GM12864 (cell line): ENCODE results near the gene PEX11G.

Experiments
- DNase-seq: peaks from one replicate; pipeline ENCODE4 v3.0.0-alpha.2; 2011; ENCODE audit warnings: low read depth
- H3K4me3 ChIP-seq: 2 replicates; pipeline ENCODE4 v1.5.1; 2011; ENCODE audit warnings: mild to moderate bottlenecking, low read depth, low read length, control low read depth
- TF ChIP-seq, protein P1 (sequence below): IDR thresholded peaks from 2 replicates; pipeline ENCODE4 v1.5.1; 2011; ENCODE audit warnings: low read depth, mild to moderate bottlenecking, moderate library complexity, low read length, control low read depth, inconsistent platforms; ENCODE audit errors: missing control alignments

PEX11G gene

DNA sequence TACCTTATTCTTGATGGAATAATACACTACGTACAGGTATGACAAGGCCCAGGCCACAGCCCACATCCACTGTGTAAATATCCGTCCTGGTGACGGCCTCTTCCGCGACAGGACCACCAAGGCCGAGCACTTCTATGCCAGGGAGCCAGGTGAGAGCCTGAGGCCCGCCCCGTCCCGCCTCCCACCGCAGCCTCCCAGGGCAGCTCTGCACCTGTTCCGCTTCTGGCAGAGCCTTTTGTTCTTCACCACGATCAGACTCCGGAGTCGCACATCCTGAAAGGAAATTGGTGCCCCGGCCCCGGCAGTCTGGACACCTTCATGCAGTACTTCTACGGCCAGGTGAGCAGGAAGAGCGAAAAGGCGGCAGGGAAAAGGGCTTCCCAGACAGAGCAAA is 16.4 kb upstream of the PEX11G start:
- DNase-seq: no peak
- H3K4me3 ChIP-seq: no peak overlapping the region
- TF ChIP-seq, protein P1, sequence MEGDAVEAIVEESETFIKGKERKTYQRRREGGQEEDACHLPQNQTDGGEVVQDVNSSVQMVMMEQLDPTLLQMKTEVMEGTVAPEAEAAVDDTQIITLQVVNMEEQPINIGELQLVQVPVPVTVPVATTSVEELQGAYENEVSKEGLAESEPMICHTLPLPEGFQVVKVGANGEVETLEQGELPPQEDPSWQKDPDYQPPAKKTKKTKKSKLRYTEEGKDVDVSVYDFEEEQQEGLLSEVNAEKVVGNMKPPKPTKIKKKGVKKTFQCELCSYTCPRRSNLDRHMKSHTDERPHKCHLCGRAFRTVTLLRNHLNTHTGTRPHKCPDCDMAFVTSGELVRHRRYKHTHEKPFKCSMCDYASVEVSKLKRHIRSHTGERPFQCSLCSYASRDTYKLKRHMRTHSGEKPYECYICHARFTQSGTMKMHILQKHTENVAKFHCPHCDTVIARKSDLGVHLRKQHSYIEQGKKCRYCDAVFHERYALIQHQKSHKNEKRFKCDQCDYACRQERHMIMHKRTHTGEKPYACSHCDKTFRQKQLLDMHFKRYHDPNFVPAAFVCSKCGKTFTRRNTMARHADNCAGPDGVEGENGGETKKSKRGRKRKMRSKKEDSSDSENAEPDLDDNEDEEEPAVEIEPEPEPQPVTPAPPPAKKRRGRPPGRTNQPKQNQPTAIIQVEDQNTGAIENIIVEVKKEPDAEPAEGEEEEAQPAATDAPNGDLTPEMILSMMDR: no peak

DNA sequence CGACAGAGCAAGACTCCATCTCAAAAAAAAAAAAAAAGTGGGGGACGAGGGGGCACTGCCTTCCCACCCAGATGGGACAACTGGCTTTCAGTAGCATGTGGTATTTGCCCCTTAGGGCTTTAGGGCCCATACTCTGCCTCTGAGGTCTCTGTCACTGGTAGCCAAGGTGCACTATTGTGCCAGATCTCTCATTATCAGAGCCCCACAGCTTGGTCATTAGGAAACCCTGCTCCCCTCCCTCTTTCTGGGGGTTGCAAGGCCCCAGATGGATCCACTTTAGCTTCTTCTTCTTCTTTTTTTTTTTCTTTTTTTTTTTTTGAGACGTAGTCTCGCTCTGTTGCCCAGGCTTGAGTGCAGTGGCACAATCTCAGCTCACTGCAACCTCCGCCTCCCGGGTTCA is 15.8 kb upstream of the PEX11G start:
- TF ChIP-seq, protein P1: no peak
- DNase-seq: no peak

DNA sequence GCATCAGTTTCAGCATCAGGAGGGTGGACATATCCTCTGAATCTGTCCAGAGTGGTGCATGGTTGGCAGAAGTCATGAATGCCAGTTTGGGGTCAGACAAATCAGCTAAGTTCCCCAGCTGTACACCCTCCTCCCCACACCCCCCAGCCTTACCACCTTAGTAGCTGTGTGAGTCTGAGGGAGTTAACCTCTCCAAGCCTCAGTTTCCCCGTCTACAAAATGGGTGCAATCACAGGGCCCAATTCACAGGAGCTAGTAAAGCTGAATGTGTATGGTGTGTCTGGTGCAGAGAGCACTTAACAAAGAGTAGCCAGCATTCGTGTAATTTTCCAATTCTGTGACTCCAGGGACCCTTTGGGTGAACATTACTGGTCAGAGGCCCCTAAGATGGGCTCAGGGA is 13.7 kb upstream of the PEX11G start:
- TF ChIP-seq, protein P1: no peak
- no peak for DNase-seq
- no peak overlapping the region for H3K4me3 ChIP-seq

More for the DNA sequence above, 15.8 kb upstream of the PEX11G start:
- H3K4me3 ChIP-seq: no peak overlapping the region

DNA sequence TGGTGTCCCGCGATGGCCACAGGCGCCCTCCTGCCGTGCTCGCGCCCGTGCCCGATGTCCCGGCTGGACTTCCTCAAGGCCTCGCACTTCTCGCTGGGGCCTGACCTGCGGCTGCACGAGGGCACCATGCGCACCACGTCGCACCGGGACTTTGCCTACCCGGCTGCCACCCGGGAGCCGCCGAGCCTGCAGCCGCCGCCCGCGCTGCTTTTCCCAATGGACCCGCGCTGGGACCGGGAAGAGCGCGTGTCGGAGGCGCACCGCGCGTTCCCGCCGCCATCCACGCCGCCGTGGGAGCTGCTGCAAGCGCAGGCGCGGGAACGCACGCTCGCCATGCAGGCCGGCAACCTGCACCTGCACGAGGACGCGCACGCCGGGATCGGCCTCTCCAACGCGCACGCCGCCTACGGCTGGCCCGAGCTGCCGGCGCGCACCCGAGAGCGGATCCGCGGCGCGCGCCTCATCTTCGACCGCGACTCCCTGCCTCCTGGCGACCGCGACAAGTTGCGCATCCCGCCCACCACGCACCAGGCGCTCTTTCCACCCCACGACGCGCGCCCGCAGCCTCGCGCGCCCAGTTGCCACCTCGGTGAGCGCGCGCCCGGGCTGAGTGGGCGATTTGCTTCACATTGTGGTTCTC is 12.1 kb upstream of the PEX11G start:
- no peak for DNase-seq
- peak overlapping the region; percentile 43 for H3K4me3 ChIP-seq
- TF ChIP-seq, protein P1: no peak

DNA sequence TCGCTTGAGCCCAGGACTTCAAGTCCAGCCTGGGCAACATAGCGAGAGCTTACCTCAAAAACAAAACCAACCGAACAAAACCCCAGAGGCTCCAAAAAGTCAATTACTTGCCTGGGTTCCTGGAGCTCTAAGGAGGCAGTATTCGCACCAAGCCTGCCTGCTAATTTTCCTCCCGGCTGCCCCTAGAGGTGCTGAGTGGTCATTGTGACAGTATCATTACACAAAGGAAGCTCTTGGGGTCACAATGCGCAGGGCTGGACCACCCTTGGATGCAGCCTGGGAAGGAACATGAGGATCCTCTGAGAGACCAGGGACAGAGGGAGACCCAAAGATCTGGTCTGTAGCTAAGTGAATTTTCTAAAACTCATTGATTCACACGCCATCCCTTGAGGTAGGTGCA is 8.5 kb upstream of the PEX11G start:
- TF ChIP-seq, protein P1: peak; percentile 64
- no peak for DNase-seq
- H3K4me3 ChIP-seq: no peak overlapping the region

DNA sequence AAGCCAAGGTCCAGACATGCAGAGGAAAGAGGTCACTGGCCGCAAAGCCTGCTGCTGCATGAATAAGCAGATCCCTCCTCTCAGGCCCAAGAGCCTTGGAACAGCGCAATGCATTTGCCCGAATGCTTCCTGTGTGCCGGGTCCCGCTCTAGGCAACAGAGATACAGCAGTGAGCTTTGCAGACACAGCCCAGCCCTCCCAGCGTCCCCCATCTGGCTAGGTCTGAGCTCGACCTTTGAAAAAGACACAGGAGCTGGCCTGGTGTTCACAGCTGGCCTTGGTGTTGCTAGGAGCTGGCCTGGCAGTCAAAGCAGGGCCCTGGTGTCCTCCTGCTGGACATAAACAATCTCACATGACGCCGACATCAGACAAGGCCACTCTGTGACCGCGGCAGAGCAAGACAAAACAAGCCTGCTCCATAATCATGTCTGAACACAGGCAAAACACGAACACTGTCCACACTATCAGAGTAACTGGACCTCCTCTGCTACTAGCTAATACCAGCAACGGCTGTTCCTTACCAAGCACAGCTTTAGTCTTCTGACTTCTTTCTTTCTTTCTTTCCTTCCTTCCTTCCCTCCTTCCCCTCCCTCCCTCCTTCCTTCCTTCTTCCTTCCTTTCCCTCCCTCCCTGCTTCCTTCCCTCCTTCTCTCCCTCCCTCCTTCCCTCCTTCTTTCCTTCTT is 5.7 kb upstream of the PEX11G start:
- H3K4me3 ChIP-seq: no peak overlapping the region
- TF ChIP-seq, protein P1: no peak
- no peak for DNase-seq

DNA sequence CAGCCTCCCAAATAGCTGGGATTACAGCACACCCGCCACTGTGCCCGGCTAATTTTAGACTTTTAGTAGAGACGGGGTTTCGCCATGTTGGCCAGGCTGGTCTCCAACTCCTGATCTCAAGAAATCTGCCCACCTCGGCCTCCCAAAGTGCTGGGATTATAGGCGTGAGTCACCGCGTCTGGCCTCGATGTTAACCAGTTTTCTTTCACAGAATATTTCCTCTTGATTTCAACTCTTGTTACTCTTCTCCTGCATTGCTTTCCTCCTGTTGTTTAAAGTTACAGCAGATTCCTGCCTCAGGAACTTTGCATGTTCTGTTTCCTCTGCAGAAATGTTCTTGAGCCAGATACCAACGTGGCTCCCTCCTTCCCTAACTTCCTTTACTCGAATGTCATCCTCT is 3.7 kb upstream of the PEX11G start:
- TF ChIP-seq, protein P1: no peak
- DNase-seq: no peak
- H3K4me3 ChIP-seq: no peak overlapping the region
